OCI-LY3 (cell line): ENCODE measurements around the gene PKHD1.

Source experiments
- H2AFZ ChIP-seq: fragments of 200-600, 300-600 bp; shearing (Covaris generic); 2 replicates; pipeline ENCODE4 v1.6.0; 2014; ENCODE audit warnings: antibody characterized with exemption, low read depth, low read length
- H3K27ac ChIP-seq: fragments of 200-600, 300-600 bp; sonication (generic); 2 replicates; pipeline ENCODE4 v1.5.1; 2014; ENCODE audit warnings: mild to moderate bottlenecking, low read length, moderate library complexity, mixed read lengths
- H3K27me3 ChIP-seq: fragments of 200-600, 300-600 bp; sonication (generic); 2 replicates; pipeline ENCODE4 v1.6.1; 2014; ENCODE audit warnings: low read depth, low read length, mixed read lengths
- H3K36me3 ChIP-seq: fragments of 200-600, 300-600 bp; sonication (generic); replicated peaks from 2 replicates; pipeline ENCODE3; 2014; ENCODE audit warnings: low read depth, low read length, mixed read lengths
- H3K4me1 ChIP-seq: fragments of 300-600, 200-600 bp; sonication (generic); 2 replicates; pipeline ENCODE4 v1.6.1; 2014; ENCODE audit warnings: low read length, mixed read lengths
- H3K4me2 ChIP-seq: fragments of 200-600, 300-600 bp; sonication (generic); 2 replicates; pipeline ENCODE4 v1.6.1; 2014; ENCODE audit warnings: low read length, mixed read lengths
- H3K4me3 ChIP-seq: fragments of 300-600, 200-600 bp; sonication (generic); 2 replicates; pipeline ENCODE4 v1.5.1; 2014; ENCODE audit warnings: antibody characterized with exemption, mild to moderate bottlenecking, low read length, moderate library complexity
- H3K79me2 ChIP-seq: fragments of 300-600, 200-600 bp; shearing (Covaris generic); 2 replicates; pipeline ENCODE4 v1.6.1; 2014; ENCODE audit warnings: mild to moderate bottlenecking, low read length, mixed read lengths
- H3K9ac ChIP-seq: fragments of 300-600, 200-600 bp; shearing (Covaris generic); 2 replicates; pipeline ENCODE4 v1.6.0; 2014; ENCODE audit warnings: mild to moderate bottlenecking, low read length, moderate library complexity
- H3K9me3 ChIP-seq: fragments of 200-600, 300-600 bp; shearing (Covaris generic); 2 replicates; pipeline ENCODE4 v1.6.1; 2014; ENCODE audit warnings: low read length, mixed read lengths; ENCODE audit not compliant: insufficient read depth
- H4K20me1 ChIP-seq: fragments of 200-600, 300-600 bp; sonication (generic); 2 replicates; pipeline ENCODE4 v1.6.1; 2016; ENCODE audit warnings: low read length, mixed read lengths; ENCODE audit not compliant: insufficient read depth
- EZH2phosphoT487 ChIP-seq: fragments of 200-600 bp; shearing (Covaris generic); IDR thresholded peaks from 2 replicates; pipeline ENCODE4 v1.6.1; 2018; ENCODE audit warnings: antibody characterized with exemption, mixed run types, low read depth
- TF ChIP-seq, protein P1 (sequence below): fragments of 200-600, 300-600 bp; sonication (generic); IDR thresholded peaks from 2 replicates; pipeline ENCODE4 v1.5.1; 2014; ENCODE audit warnings: antibody characterized with exemption, low read length, low read depth

Gene PKHD1

DNA sequence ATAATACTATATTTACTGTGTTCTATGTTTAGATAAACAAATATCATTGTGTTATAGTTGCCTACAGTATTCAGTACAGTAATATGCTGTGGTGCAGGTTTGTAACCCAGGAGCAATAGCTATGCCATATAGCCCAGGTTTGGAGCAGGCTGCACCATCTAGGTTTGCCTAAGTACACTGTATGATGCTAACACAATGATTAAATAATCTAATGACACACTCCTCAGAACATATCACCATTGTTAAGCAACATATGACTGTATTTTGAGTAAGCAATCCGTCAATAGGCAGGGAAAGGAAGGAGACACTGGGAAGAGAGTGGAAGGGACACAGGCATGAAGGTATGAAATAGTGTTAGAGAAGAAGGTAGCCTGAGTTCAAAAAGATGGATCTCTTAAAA lies 369.9 kb downstream of the PKHD1 start:
- H3K4me2 ChIP-seq = no peak overlapping the region
- no peak overlapping the region for H3K27ac ChIP-seq
- no peaks in the 10 kb centered on the region for H4K20me1 ChIP-seq
- H3K4me1 ChIP-seq = no peaks in the 10 kb centered on the region
- H3K9ac ChIP-seq = no peak overlapping the region
- TF ChIP-seq, protein P1, sequence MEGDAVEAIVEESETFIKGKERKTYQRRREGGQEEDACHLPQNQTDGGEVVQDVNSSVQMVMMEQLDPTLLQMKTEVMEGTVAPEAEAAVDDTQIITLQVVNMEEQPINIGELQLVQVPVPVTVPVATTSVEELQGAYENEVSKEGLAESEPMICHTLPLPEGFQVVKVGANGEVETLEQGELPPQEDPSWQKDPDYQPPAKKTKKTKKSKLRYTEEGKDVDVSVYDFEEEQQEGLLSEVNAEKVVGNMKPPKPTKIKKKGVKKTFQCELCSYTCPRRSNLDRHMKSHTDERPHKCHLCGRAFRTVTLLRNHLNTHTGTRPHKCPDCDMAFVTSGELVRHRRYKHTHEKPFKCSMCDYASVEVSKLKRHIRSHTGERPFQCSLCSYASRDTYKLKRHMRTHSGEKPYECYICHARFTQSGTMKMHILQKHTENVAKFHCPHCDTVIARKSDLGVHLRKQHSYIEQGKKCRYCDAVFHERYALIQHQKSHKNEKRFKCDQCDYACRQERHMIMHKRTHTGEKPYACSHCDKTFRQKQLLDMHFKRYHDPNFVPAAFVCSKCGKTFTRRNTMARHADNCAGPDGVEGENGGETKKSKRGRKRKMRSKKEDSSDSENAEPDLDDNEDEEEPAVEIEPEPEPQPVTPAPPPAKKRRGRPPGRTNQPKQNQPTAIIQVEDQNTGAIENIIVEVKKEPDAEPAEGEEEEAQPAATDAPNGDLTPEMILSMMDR = no peak
- no peak for TF ChIP-seq EZH2phosphoT487
- no peak overlapping the region for H3K4me3 ChIP-seq
- no peak overlapping the region for H2AFZ ChIP-seq
- H3K79me2 ChIP-seq = no peaks in the 10 kb centered on the region
- no peaks in the 10 kb centered on the region for H3K36me3 ChIP-seq
- no peaks in the 10 kb centered on the region for H3K9me3 ChIP-seq
- H3K27me3 ChIP-seq = no peaks in the 10 kb centered on the region

- Histone ChIP-seq H4K20me1 (no peaks in the 10 kb centered on the region), H3K4me1 (no peaks in the 10 kb centered on the region), H3K9ac (no peak overlapping the region), H3K27ac (no peak overlapping the region), H3K79me2 (no peaks in the 10 kb centered on the region), H3K36me3 (no peaks in the 10 kb centered on the region), H3K9me3 (no peaks in the 10 kb centered on the region), H2AFZ (no peak overlapping the region), H3K27me3 (peaks cover 2% of the 10 kb centered on the region; the same call in 1 of the 2 replicates), H3K4me3 (no peak overlapping the region), H3K4me2 (no peak overlapping the region)
- TF ChIP-seq, protein P1 = no peak
- TF ChIP-seq EZH2phosphoT487 = no peak
Measured at GRCh38 chr6:51711876-51712275, 375.5 kb downstream of the PKHD1 start.

GRCh38 chr6:51706086-51706485 lies 381.3 kb downstream of the PKHD1 start:
- Histone ChIP-seq H3K36me3 (no peaks in the 10 kb centered on the region), H4K20me1 (no peaks in the 10 kb centered on the region), H3K4me3 (no peak overlapping the region), H3K27me3 (peaks cover 2% of the 10 kb centered on the region; the same call in 1 of the 2 replicates), H3K4me2 (no peak overlapping the region), H3K9ac (no peak overlapping the region), H2AFZ (no peak overlapping the region), H3K4me1 (no peaks in the 10 kb centered on the region), H3K27ac (no peak overlapping the region), H3K9me3 (no peaks in the 10 kb centered on the region), H3K79me2 (no peaks in the 10 kb centered on the region)
- TF ChIP-seq EZH2phosphoT487 = no peak
- TF ChIP-seq, protein P1 = no peak

GRCh38 chr6:51704932-51705540 lies 382.4 kb downstream of the PKHD1 start:
- Histone ChIP-seq H4K20me1 (no peaks in the 10 kb centered on the region), H3K27ac (no peak overlapping the region), H2AFZ (no peak overlapping the region), H3K4me1 (no peaks in the 10 kb centered on the region), H3K4me3 (no peak overlapping the region), H3K4me2 (no peak overlapping the region), H3K9ac (no peak overlapping the region), H3K27me3 (peaks cover 2% of the 10 kb centered on the region; the same call in 1 of the 2 replicates), H3K79me2 (no peaks in the 10 kb centered on the region), H3K36me3 (no peaks in the 10 kb centered on the region), H3K9me3 (no peaks in the 10 kb centered on the region)
- TF ChIP-seq, protein P1 = no peak
- no peak for TF ChIP-seq EZH2phosphoT487
